ENCODE results near the gene PTPN9.
"Not testable (repeated sequence)": the region's sequence is repeated elsewhere in the genome, so short reads cannot be mapped to it uniquely, and the experiment has no call there.

Gene PTPN9

DNA sequence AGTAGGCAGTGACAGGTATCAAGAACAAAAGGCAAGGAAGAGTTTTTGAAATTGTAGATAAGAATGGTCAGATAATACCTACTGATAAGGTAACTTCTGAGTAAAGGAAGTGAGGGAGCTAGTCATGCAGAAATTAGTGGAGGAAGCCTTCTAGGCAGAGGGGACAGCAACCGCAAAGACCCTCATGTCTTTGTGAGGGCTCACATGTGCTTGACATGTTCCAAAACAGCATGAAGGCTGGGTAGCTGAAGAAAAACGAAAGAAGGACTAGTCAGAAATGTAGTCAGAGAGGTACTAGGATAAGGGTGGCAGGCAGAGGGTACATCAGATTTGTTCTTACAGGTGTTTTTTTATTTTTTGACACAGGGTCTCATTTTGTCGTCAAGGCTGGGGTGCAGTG is 133.0 kb downstream of the PTPN9 start:
- no peak for DNase-seq (ENCODE audit: low read depth)
- no peak overlapping the region for H3K4me3 ChIP-seq (ENCODE audit: low read length)
- TF ChIP-seq CTCF (IDR thresholded peaks at IDR 0.05; ENCODE audit: insufficient read depth, low read depth, low read length, missing control alignments), result no peak

- DNase-seq (ENCODE audit: low read depth); H3K4me3 ChIP-seq (ENCODE audit: low read length): not testable (repeated sequence)
Observed at GRCh38 chr15:75445324-75445723, 133.8 kb downstream of the PTPN9 start.

DNA sequence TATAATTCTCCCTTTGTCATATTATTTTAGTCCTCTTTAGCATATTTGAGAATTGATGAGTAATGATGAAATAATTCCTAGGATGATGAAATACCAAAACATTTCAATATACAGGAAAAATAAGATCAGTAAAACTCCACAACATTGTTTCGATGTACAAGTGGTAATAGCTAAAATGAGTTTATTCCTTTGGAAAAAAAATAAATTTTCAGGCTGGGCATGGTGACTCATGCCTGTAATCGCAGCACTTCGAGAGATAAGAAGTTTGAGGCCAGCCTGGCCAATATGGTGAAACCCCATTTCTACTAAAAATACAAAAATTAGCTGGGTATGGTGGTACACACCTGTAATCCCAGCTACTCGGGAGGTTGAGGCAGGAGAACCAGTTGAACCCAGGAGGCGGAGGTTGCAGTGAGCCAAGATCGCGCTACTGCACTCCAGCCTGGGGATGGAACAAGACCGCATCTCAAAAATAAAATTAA is 135.1 kb downstream of the PTPN9 start:
- peak; percentile 51 for DNase-seq (ENCODE audit: low read depth)
- not testable (repeated sequence) for H3K4me3 ChIP-seq (ENCODE audit: low read length)

- no peak for DNase-seq (ENCODE audit: low read depth)
- no peak for TF ChIP-seq CTCF (IDR thresholded peaks at IDR 0.05; ENCODE audit: insufficient read depth, low read depth, low read length, missing control alignments)
Observed at GRCh38 chr15:75437721-75438120, 141.4 kb downstream of the PTPN9 start.

DNA sequence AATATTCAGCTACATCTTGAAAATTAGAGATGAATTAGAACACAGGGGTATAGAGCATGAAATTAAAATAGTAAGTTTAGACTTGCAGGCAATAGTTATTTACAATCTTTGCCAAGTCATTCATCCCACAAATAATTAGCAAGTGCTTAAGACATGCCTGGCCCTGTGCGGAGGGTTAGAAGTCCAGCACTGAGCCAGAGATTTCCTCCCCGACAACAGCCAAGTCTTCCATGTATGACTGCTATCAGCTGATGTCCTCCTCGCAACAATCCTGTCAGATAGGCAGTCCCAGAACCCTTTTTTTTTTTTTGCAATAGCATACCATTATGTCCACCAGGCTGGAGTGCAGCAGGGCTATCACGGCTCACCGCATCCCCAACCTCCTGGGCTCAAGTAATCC is 142.2 kb downstream of the PTPN9 start:
- TF ChIP-seq CTCF (IDR thresholded peaks at IDR 0.05; ENCODE audit: insufficient read depth, low read depth, low read length, missing control alignments), result no peak
- H3K4me3 ChIP-seq (ENCODE audit: low read length), result no peak overlapping the region
- peak; percentile 69 for DNase-seq (ENCODE audit: low read depth)

More at GRCh38 chr15:75437721-75438120, 141.4 kb downstream of the PTPN9 start:
- H3K4me3 ChIP-seq (ENCODE audit: low read length), result no peak overlapping the region

- TF ChIP-seq CTCF (IDR thresholded peaks at IDR 0.05; ENCODE audit: insufficient read depth, low read depth, low read length, missing control alignments), result no peak
- H3K4me3 ChIP-seq (ENCODE audit: low read length), result no peak overlapping the region
Observed at GRCh38 chr15:75431682-75432081, 147.4 kb downstream of the PTPN9 start.

DNA sequence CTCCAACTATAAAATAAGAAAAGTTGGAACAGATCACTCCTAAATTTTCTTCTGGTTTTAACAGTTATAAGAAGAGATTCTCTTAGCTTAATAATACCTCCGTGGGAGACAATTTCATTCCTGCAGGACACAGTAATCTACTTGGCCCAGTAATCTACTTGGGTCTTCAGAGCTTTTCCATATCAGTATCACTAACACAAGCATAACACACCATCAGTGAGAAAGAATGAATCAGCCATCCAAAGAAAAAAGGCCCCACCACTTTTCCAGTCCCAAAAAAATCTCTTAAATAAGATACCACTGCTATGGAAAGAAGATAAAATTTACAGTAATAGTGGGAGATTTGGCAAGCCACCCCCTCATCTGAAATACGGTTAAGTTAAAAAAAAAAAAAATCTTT is 147.8 kb downstream of the PTPN9 start:
- DNase-seq (ENCODE audit: low read depth), result no peak
- no peak for TF ChIP-seq CTCF (IDR thresholded peaks at IDR 0.05; ENCODE audit: insufficient read depth, low read depth, low read length, missing control alignments)
- H3K4me3 ChIP-seq (ENCODE audit: low read length), result no peak overlapping the region

More at GRCh38 chr15:75431682-75432081, 147.4 kb downstream of the PTPN9 start:
- DNase-seq (ENCODE audit: low read depth), result no peak

DNA sequence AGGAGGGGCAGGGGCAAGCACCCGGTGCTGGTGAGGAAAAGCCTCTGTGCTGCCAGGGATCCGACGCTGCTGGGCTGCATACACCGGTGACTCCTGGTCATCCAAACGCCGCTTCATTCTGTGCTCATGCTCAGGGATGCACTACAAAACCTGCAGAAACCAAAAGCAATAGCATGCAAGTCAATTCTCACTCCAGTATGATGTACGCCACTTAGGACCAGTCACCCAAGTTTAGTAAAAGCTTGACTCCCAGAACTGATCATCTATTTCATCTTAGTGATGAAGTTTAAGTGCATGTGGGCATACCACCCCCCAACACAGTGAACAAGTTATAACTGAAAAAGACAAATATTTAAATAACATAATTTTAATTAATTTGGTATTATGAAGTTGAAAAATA is 148.9 kb downstream of the PTPN9 start:
- no peak for TF ChIP-seq CTCF (IDR thresholded peaks at IDR 0.05; ENCODE audit: insufficient read depth, low read depth, low read length, missing control alignments)
- no peak overlapping the region for H3K4me3 ChIP-seq (ENCODE audit: low read length)
- no peak for DNase-seq (ENCODE audit: low read depth)

Data from epithelial cell of esophagus (primary cell).